SJSA1 (cell line): ENCODE data around the gene PIBF1. TPM values are rescaled to one million over a fixed set of nuclear protein-coding genes. Genes with fewer than 3 reads are reported as not detected.
"Not testable (repeated sequence)": the region's sequence is repeated elsewhere in the genome, so short reads cannot be mapped to it uniquely, and the experiment has no call there.

ENCODE experiments used
- DNase-seq, 2 experiments: peaks; one replicate each; pipeline ENCODE4 v3.0.0-alpha.2; 2015 to 2020; ENCODE audit warnings: low spot score in 2 of 2, low read depth in 1 of 2
- H3K27ac ChIP-seq: fragments of 250-450 bp; sonication (Bioruptor Pico); 2 replicates; pipeline ENCODE4 v1.5.1; 2020; ENCODE audit warnings: mild to moderate bottlenecking, moderate library complexity
- H3K27me3 ChIP-seq: fragments of 250-450 bp; sonication (Bioruptor Pico); replicated peaks from 2 replicates; pipeline ENCODE4 v1.5.1; 2020; ENCODE audit warnings: mild to moderate bottlenecking, moderate library complexity
- H3K36me3 ChIP-seq: fragments of 250-450 bp; sonication (Bioruptor Pico); 2 replicates; pipeline ENCODE4 v1.5.1; 2020; ENCODE audit warnings: mild to moderate bottlenecking
- H3K4me1 ChIP-seq: fragments of 250-450 bp; sonication (Bioruptor Pico); replicated peaks from 2 replicates; pipeline ENCODE4 v1.6.1; 2021; ENCODE audit warnings: mild to moderate bottlenecking
- H3K4me3 ChIP-seq: fragments of 250-450 bp; sonication (Bioruptor Pico); 2 replicates; pipeline ENCODE4 v1.5.1; 2020; ENCODE audit warnings: mild to moderate bottlenecking
- H3K9me3 ChIP-seq: fragments of 250-450 bp; sonication (Bioruptor Pico); replicated peaks from 2 replicates; pipeline ENCODE4 v1.5.1; 2020; ENCODE audit warnings: mild to moderate bottlenecking
- total RNA-seq: library from RNA; depleted of rRNA; stranded (reverse); fragments of >200 nt; shearing (Covaris generic); gene quantifications from 2 replicates; pipeline ENCODE4 v1.2.3, GENCODE V29; 2014

The PIBF1 gene
- total RNA-seq, 1 experiment from 2014 or later, result 15.3 TPM

DNA sequence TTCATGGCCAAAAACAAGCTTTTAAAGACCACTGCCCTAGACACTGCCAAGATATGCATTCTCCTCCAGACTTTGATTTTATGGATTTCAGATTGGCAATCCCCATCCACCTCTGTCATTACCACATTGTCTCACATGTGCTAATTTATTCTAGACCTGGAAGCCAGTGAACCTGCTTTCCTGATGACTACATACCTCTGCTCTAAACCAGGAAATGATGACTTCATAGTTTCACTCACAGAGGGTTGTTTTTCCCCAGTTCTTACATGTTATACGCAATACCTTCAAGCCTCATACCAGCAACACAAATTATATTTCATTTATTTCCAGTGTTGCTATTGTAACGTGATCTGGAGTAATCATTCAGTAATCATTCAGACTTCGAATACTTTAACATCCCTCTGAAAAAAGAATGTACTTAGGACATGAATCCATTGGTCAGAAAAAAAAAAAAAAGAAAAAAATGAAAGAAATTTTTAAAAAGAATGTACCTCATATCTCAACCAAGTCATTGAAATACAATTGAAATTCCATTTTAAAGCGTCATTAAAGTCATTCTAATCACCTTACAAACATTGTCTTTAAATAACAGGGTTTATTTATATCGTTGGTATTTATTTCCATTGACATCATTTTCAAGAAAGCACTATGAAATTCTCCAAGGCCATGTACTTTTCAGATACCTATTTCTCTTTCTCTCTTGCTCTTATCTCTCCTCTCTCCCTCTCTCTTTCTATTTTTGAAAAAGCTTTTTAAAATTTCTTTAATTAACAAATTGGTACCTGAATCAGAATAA, 243.5 kb downstream of the PIBF1 start:
- no peaks in the 10 kb centered on the region for H3K4me1 ChIP-seq
- no peaks in the 10 kb centered on the region for H3K9me3 ChIP-seq
- no peaks in the 10 kb centered on the region for H3K27me3 ChIP-seq
- no peaks in the 10 kb centered on the region for H3K36me3 ChIP-seq
- no peak for DNase-seq
- H3K4me3 ChIP-seq, result no peak overlapping the region
- H3K27ac ChIP-seq, result no peak overlapping the region

- Histone ChIP-seq H3K9me3 (no peaks in the 10 kb centered on the region), H3K27ac (no peak overlapping the region), H3K4me1 (no peaks in the 10 kb centered on the region), H3K36me3 (no peaks in the 10 kb centered on the region), H3K27me3 (no peaks in the 10 kb centered on the region), H3K4me3 (no peak overlapping the region)
- no peak for DNase-seq
Measured at GRCh38 chr13:73034901-73035300, 253.0 kb downstream of the PIBF1 start.

- H3K36me3 ChIP-seq, result no peaks in the 10 kb centered on the region
- DNase-seq, result no peak
- no peak overlapping the region for H3K27ac ChIP-seq
- no peaks in the 10 kb centered on the region for H3K4me1 ChIP-seq
- no peaks in the 10 kb centered on the region for H3K27me3 ChIP-seq
- H3K9me3 ChIP-seq, result no peaks in the 10 kb centered on the region
- H3K4me3 ChIP-seq, result no peak overlapping the region
Measured at GRCh38 chr13:73035660-73036059, 253.7 kb downstream of the PIBF1 start.

DNA sequence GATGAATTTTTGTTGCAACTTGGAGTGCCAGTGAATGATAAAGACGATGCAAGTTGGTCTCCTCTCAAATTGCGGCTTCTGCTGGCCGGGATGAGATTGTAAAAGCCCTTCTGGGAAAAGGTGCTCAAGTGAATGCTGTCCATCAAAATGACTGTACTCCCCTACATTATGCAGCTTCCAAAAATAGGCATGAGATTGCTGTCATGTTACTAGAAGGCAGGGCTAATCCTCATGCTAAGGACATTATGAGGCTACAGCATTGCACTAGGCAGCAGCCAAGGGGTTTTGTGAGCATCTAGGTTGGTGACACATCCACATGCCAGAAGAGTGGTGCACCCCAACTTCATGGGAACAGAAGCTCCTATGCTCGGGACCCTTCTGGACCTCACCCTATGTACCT, 254.6 kb downstream of the PIBF1 start:
- Histone ChIP-seq H3K4me3 (no peak overlapping the region), H3K36me3 (no peaks in the 10 kb centered on the region), H3K4me1 (no peaks in the 10 kb centered on the region), H3K27ac (no peak overlapping the region), H3K9me3 (no peaks in the 10 kb centered on the region), H3K27me3 (no peaks in the 10 kb centered on the region)
- no peak for DNase-seq

GRCh38 chr13:73038064-73038463, 256.1 kb downstream of the PIBF1 start:
- Histone ChIP-seq H3K36me3 (no peaks in the 10 kb centered on the region), H3K9me3 (no peaks in the 10 kb centered on the region), H3K27ac (no peak overlapping the region), H3K4me1 (no peaks in the 10 kb centered on the region), H3K4me3 (no peak overlapping the region), H3K27me3 (no peaks in the 10 kb centered on the region)
- DNase-seq, result no peak

- H3K36me3 ChIP-seq, result no peaks in the 10 kb centered on the region
- no peak for DNase-seq
Measured at GRCh38 chr13:73039201-73040108, 257.5 kb downstream of the PIBF1 start.

DNA sequence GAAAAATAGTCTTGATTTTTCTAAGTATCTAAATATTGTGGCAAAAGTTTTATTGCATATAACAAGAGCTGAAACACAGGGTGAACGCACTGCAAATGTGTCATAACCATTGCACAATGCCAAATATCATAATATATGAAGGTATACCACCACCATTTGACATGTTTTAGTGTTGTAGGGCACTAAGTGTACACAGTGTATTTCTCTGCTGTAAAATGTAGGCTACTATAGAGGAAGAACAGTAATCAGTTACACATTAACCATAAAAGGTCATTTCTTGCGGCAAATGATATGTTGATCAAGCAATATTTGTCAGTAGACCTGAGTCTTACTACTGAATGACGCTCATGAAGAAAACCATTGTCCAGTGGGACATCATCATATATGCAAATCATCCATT, 258.6 kb downstream of the PIBF1 start:
- DNase-seq, result no peak
- no peak overlapping the region for H3K4me3 ChIP-seq
- H3K36me3 ChIP-seq, result no peaks in the 10 kb centered on the region
- no peaks in the 10 kb centered on the region for H3K9me3 ChIP-seq
- no peaks in the 10 kb centered on the region for H3K4me1 ChIP-seq
- H3K27ac ChIP-seq, result no peak overlapping the region
- H3K27me3 ChIP-seq, result no peaks in the 10 kb centered on the region

More at GRCh38 chr13:73039201-73040108, 257.5 kb downstream of the PIBF1 start:
- no peak overlapping the region for H3K27ac ChIP-seq
- no peaks in the 10 kb centered on the region for H3K27me3 ChIP-seq
- no peaks in the 10 kb centered on the region for H3K4me1 ChIP-seq
- H3K4me3 ChIP-seq, result no peak overlapping the region
- no peaks in the 10 kb centered on the region for H3K9me3 ChIP-seq

DNA sequence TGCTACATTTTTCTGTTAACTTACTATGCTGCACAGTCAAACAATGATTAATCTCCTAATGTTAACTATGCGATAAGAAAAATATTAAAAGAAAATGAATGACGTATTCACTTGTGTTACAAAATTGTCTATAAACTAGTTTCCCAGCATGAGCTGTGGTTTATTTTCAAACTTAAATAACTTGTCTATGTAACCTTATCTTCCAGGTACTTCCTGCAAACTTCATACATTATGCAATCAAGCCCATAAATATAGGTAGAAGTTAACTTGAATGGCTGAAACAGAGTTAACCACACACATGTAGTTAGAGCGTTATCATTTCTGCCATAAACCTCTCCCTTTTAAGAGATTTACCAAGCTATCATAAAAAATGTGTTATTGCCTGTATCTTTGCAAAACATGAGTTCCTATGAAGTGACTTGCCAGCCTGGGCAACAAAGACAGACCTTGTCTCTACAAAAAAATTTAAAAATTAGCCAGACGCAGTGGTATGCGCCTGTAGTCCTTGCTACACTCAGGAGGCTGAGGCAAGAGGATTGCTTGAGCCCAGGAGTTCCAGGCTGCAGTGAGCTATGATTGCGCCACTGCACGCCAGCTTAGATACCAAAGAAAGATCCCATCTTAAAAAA, 259.1 kb downstream of the PIBF1 start:
- Histone ChIP-seq H3K27me3 (no peaks in the 10 kb centered on the region), H3K27ac (no peak overlapping the region), H3K4me3 (no peak overlapping the region), H3K36me3 (no peaks in the 10 kb centered on the region), H3K9me3 (no peaks in the 10 kb centered on the region), H3K4me1 (no peaks in the 10 kb centered on the region)
- no peak for DNase-seq

DNA sequence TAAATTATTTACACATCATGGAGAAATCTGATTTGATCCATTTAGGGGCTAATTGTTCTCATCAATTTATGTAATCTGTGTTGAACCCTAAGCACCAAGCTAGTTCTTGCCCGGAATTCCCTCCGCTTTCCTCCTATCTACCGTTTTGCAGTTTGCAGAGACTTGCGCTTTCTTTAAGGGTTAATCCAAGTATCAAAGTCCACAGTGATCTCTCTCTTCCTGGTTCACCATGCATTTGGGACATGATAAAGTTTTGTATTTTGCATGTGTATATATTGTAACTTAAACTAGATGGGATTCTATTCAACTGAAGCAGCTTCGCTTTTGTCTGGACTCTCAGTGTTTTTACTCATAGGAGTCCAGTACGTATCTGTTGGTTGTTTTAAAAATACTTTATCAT, 263.1 kb downstream of the PIBF1 start:
- Histone ChIP-seq H3K4me1 (no peaks in the 10 kb centered on the region), H3K27ac (no peak overlapping the region), H3K4me3 (no peak overlapping the region), H3K27me3 (no peaks in the 10 kb centered on the region), H3K9me3 (no peaks in the 10 kb centered on the region), H3K36me3 (no peaks in the 10 kb centered on the region)
- no peak for DNase-seq

- not testable (repeated sequence) for H3K9me3 ChIP-seq, H3K4me1 ChIP-seq, H3K4me3 ChIP-seq, DNase-seq, H3K27ac ChIP-seq, H3K36me3 ChIP-seq, H3K27me3 ChIP-seq
Measured at GRCh38 chr13:73048615-73049014, 266.7 kb downstream of the PIBF1 start.

- Histone ChIP-seq H3K9me3 (no peaks in the 10 kb centered on the region), H3K4me3 (no peak overlapping the region), H3K27ac (no peak overlapping the region), H3K4me1 (peaks cover 21% of the 10 kb centered on the region), H3K27me3 (0 out of 2 replicates have a peak, but pooled peaks cover 4% of the 10 kb centered on the region), H3K36me3 (peaks cover 6% of the 10 kb centered on the region)
- DNase-seq, result no peak
Measured at GRCh38 chr13:73054712-73055111, 272.8 kb downstream of the PIBF1 start.

- Histone ChIP-seq H3K4me3 (no peak overlapping the region), H3K27ac (peak overlapping the region; percentile 42), H3K4me1 (peaks cover 21% of the 10 kb centered on the region), H3K27me3 (0 out of 2 replicates have a peak, but pooled peaks cover 4% of the 10 kb centered on the region), H3K36me3 (peaks cover 6% of the 10 kb centered on the region), H3K9me3 (no peaks in the 10 kb centered on the region)
- DNase-seq, result peak; percentile 47 to 69
Measured at GRCh38 chr13:73055813-73056564, 274.1 kb downstream of the PIBF1 start.

DNA sequence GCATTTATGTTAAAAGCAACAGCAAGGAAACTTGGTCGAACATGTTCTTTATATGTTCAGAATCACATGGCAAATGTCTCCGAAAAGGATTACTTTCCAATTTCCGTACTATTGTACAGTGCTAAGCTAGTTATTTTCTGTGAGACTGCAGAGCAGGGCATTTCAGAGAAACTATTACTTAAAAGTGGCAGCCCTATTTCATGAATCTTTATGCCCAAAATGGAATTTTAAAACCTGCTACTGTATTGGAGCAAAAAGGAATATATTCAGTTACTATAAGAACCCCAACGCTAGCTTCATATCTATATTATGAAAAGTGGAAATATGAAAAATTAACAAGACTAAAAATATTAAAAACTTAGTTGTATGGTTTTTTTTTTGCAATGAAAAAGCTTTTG, 274.6 kb downstream of the PIBF1 start:
- peaks cover 6% of the 10 kb centered on the region for H3K36me3 ChIP-seq
- 0 out of 2 replicates have a peak, but pooled peaks cover 4% of the 10 kb centered on the region for H3K27me3 ChIP-seq
- no peak for DNase-seq
- no peaks in the 10 kb centered on the region for H3K9me3 ChIP-seq
- H3K4me3 ChIP-seq, result no peak overlapping the region
- peak overlapping the region; percentile 42; the same call in 1 of the 2 replicates for H3K27ac ChIP-seq
- H3K4me1 ChIP-seq, result peaks cover 21% of the 10 kb centered on the region
